GM12878 (cell line): ENCODE measurements around the gene UBE2G2. TPM values are rescaled to one million over a fixed set of nuclear protein-coding genes. Genes with fewer than 3 reads are reported as not detected.

Experiments
- ATAC-seq: fragments of 200-7000 bp; cut with Tn5 transposase; 3 replicates; pipeline ENCODE4 v1.9.1; 2020; ENCODE audit warnings: mild to moderate bottlenecking, moderate library complexity
- BruUV-seq: library from RNA; stranded (reverse); fragments of 400-500 nt; replicated peaks from 2 replicates; lab custom pipeline; 2021; lab: Mats Ljungman, UMichigan
- CTCF ChIA-PET: fragments of 300-600 bp; sonication (Branson Sonifier 250); formaldehyde crosslinking; extraction: SDS; loops from one replicate; lab custom pipeline; 2021; ENCODE audit warnings: inconsistent platforms; lab: Yijun Ruan, JAX
- POLR2A ChIA-PET: fragments of 350-600 bp; formaldehyde crosslinking; extraction: SDS; loops from one replicate; lab custom pipeline; 2021; ENCODE audit warnings: inconsistent platforms; lab: Charles Lee
- RAD21 ChIA-PET: fragments of 300-600 bp; sonication (Branson Sonifier 250); formaldehyde crosslinking; loops from one replicate; lab custom pipeline; 2023; ENCODE audit warnings: antibody characterized with exemption; ENCODE audit not compliant: unreplicated experiment; lab: Charles Lee
- SMC1A ChIA-PET: fragments of 300-600 bp; sonication (Branson Sonifier 250); formaldehyde crosslinking; loops from one replicate; lab custom pipeline; 2023; ENCODE audit not compliant: unreplicated experiment, uncharacterized antibody; lab: Charles Lee
- DNase-seq: peaks from one replicate; pipeline ENCODE4 v3.0.0-alpha.2; 2011; ENCODE audit warnings: low read depth, low spot score
- FAIRE-seq: peaks from 3 replicates; lab custom pipeline; 2011; peaks lifted over from hg19 to GRCh38; lab: Jason Lieb, UNC
- H2AFZ ChIP-seq: 2 replicates; pipeline ENCODE4 v1.6.0; 2011; ENCODE audit warnings: low read depth, low read length, control low read depth; ENCODE audit not compliant: control insufficient read depth
- H3K27ac ChIP-seq: 2 replicates; pipeline ENCODE4 v1.5.1; 2011; ENCODE audit warnings: control low read depth; ENCODE audit not compliant: control insufficient read depth, insufficient read depth
- H3K27me3 ChIP-seq, 2 experiments: replicated peaks in 1 of 2; 2 replicates each; pipeline versions ENCODE4 v1.6.0 to v1.6.1; 2011; ENCODE audit warnings: low read length in 1 of 2; ENCODE audit not compliant: control insufficient read depth in 2 of 2, insufficient read depth in 2 of 2
- H3K36me3 ChIP-seq, 2 experiments: 2 replicates each; pipeline ENCODE4 v1.5.1; 2011; ENCODE audit warnings: low read length in 1 of 2; ENCODE audit not compliant: control insufficient read depth in 2 of 2, insufficient read depth in 2 of 2
- H3K4me1 ChIP-seq: 2 replicates; pipeline ENCODE4 v1.6.1; 2011; ENCODE audit warnings: mild to moderate bottlenecking, low read length, moderate library complexity, mixed read lengths; ENCODE audit not compliant: control insufficient read depth, insufficient read depth
- H3K4me2 ChIP-seq: 2 replicates; pipeline ENCODE4 v1.6.0; 2011; ENCODE audit warnings: control low read depth; ENCODE audit not compliant: control insufficient read depth, insufficient read depth
- H3K4me3 ChIP-seq: fragments of 200-600 bp; sonication (generic); 2 replicates; pipeline ENCODE4 v1.5.1; 2016
- H3K79me2 ChIP-seq: 2 replicates; pipeline ENCODE4 v1.6.0; 2011; ENCODE audit warnings: low read length; ENCODE audit not compliant: control insufficient read depth, insufficient read depth
- H3K9ac ChIP-seq: 2 replicates; pipeline ENCODE4 v1.8.0; 2011; ENCODE audit warnings: low read length, control low read depth, mixed read lengths; ENCODE audit not compliant: control insufficient read depth, insufficient read depth
- H3K9me3 ChIP-seq: replicated peaks from 3 replicates; pipeline ENCODE4 v1.5.1; 2011; ENCODE audit warnings: mild to moderate bottlenecking, low read length; ENCODE audit not compliant: control insufficient read depth, insufficient read depth
- H4K20me1 ChIP-seq: 2 replicates; pipeline ENCODE4 v1.6.0; 2011; ENCODE audit not compliant: control insufficient read depth, insufficient read depth
- CEBPB ChIP-seq, 2 experiments: fragments of 150-350 bp in 1 of 2; IDR thresholded peaks; 2 replicates each; pipeline ENCODE4 v1.6.1; 2012 to 2014; ENCODE audit warnings: low read depth in 2 of 2, low read length in 2 of 2, borderline replicate concordance in 1 of 2, inconsistent platforms in 1 of 2
- GATAD2B ChIP-seq: fragments of 450-650 bp; conservative IDR thresholded peaks from 2 replicates; pipeline ENCODE4 v1.6.1; 2017; ENCODE audit warnings: low read depth, mild to moderate bottlenecking, moderate library complexity
- KAT2A ChIP-seq: conservative IDR thresholded peaks from 2 replicates; pipeline ENCODE4 v1.6.1; 2011; ENCODE audit warnings: low read depth, low read length; ENCODE audit not compliant: control insufficient read depth
- SIN3A ChIP-seq: IDR thresholded peaks from 2 replicates; pipeline ENCODE4 v1.6.1; 2012; ENCODE audit warnings: low read depth, low read length, improper control_type of control experiment
- WGBS: methylation state at CpG from one replicate; pipeline ENCODE4 v1.1.6; 2016; ENCODE audit warnings: low lambda C conversion rate; ENCODE audit not compliant: insufficient replicate concordance, insufficient coverage; ENCODE audit errors: missing lambda C conversion rate; 5-methylcytosine and 5-hydroxymethylcytosine counted together
- in situ Hi-C: fragments of 300-500 bp; cut with MboI; formaldehyde crosslinking; loops from 9 replicates; pipeline ENCODE4 v1.14.3; 2018; ENCODE audit warnings: mixed read lengths
- intact Hi-C: fragments of 100-400 bp; cut with micrococcal nuclease; formaldehyde crosslinking; loops from one replicate; pipeline ENCODE4 v1.14.2; 2022; ENCODE audit not compliant: unreplicated experiment
- polyA plus RNA-seq, 11 experiments: library from polyadenylated mRNA; depleted of rRNA in 4 of 11; unstranded in 6 of 11; stranded (reverse) in 5 of 11; fragments of >200 nt; fragmentation: Nextera tagmentation in 4 of 11; fragmentation: Illumina TruSeq in 1 of 11; extraction: Ambion mirVana in 4 of 11; extraction: Trizol in 1 of 11; gene quantifications; 1 replicate in 1 of 11; 2 replicates in 10 of 11; pipeline versions ENCODE4 v1.2.1 to v1.2.3, GENCODE V29; 2011 to 2016; ENCODE audit warnings: inconsistent platforms in 2 of 11, missing spikeins in 2 of 11, low read depth in 1 of 11
- total RNA-seq, 4 experiments: library from RNA; depleted of rRNA in 3 of 4; stranded (reverse); fragments of >200 nt in 3 of 4; fragmentation: Illumina TruSeq in 1 of 4; extraction: Trizol in 1 of 4; gene quantifications; 2 replicates each; pipeline versions ENCODE4 v1.2.1 to v1.2.3, GENCODE V29; 2013 to 2021
- TF ChIP-seq, protein P1 (sequence below): fragments of 450-650 bp; formaldehyde crosslinking; IDR thresholded peaks from 2 replicates; pipeline ENCODE4 v1.5.0; 2022; ENCODE audit warnings: mild to moderate bottlenecking, missing genetic modification characterization
- TF ChIP-seq, protein P2 (sequence below), 3 experiments: IDR thresholded peaks in 2 of 3; conservative IDR thresholded peaks in 1 of 3; 2 replicates each; pipeline ENCODE4 v1.5.1; 2011; ENCODE audit warnings: low read depth in 3 of 3, low read length in 3 of 3, mild to moderate bottlenecking in 3 of 3, control low read depth in 2 of 3, moderate library complexity in 2 of 3, inconsistent platforms in 1 of 3, mixed read lengths in 1 of 3; ENCODE audit not compliant: control insufficient read depth in 2 of 3, insufficient read depth in 1 of 3; ENCODE audit errors: extremely low read depth in 1 of 3

Gene UBE2G2
- total and polyA plus RNA-seq, 10 of the 15 experiments (the other 5 are each of a cell fraction or from before 2014, with no cell fraction given), result 27.0 to 139 (median 75.9) TPM

DNA sequence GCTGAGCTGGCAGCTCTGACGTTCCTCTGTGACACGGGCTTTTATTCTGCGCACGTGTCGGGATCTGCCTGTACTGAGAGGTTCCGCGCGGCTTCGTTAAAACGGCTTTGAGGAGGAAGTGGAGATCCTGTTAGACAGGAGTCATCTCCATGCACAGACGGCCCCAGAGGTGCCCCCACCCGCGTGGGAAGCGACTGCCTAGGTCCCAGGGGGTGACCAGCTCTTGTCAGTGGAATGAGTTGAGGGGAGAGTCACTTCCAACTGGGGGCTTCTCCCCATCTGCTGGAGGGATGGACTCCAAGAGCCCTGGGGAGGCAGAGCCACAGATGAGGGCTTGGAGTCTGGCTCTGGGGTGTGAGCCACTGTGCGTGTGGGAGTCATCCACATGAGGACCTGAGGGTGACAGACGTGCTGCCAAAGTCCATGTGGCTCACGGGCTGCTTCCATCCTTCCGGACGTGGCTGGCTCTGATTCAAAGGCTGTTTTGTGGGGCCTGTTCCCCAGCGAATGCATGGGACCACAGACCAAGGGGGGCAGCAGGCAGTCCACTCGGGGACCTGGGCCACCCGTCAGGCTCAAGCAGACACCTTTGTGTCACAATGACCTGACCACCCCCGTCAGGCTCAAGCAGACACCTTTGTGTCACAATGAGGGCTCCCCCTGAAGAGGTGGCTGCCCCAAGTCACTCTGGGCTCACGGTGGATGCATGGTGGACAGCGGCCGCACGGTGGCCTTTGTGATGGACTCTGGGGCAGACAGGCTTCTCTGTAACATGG lies 45.1 kb upstream of the UBE2G2 start (continued):
- TF ChIP-seq KAT2A, result no peak
- no peak for TF ChIP-seq CEBPB (IDR thresholded peaks at IDR 0.05; ENCODE audit: borderline replicate concordance in 1 of 2, low read depth in 2 of 2, low read length in 2 of 2)
- TF ChIP-seq GATAD2B, result no peak
- TF ChIP-seq, protein P1, sequence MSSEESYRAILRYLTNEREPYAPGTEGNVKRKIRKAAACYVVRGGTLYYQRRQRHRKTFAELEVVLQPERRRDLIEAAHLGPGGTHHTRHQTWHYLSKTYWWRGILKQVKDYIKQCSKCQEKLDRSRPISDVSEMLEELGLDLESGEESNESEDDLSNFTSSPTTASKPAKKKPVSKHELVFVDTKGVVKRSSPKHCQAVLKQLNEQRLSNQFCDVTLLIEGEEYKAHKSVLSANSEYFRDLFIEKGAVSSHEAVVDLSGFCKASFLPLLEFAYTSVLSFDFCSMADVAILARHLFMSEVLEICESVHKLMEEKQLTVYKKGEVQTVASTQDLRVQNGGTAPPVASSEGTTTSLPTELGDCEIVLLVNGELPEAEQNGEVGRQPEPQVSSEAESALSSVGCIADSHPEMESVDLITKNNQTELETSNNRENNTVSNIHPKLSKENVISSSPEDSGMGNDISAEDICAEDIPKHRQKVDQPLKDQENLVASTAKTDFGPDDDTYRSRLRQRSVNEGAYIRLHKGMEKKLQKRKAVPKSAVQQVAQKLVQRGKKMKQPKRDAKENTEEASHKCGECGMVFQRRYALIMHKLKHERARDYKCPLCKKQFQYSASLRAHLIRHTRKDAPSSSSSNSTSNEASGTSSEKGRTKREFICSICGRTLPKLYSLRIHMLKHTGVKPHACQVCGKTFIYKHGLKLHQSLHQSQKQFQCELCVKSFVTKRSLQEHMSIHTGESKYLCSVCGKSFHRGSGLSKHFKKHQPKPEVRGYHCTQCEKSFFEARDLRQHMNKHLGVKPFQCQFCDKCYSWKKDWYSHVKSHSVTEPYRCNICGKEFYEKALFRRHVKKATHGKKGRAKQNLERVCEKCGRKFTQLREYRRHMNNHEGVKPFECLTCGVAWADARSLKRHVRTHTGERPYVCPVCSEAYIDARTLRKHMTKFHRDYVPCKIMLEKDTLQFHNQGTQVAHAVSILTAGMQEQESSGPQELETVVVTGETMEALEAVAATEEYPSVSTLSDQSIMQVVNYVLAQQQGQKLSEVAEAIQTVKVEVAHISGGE, result no peak

DNA sequence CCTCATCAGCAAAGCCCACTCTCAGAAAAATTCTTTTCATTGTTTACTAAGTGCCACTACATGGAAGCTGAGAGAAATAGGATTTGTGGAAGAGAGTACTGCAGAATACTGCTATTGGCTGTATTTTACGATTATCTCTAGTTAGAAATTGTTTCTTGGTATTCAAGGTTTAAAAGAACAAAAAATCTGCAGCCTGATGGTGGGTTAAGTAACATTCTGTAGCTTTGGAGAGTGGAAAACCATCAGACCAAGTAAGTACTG lies 44.5 kb upstream of the UBE2G2 start:
- ChIA-PET POLR2A (no interaction called here), RAD21 (no interaction called here), CTCF (interaction anchor here (1.0 to 1.7 kb wide), 4 partner anchors 10 to 95 kb away, joined by 3 to 5 read pairs (median 3); partner anchors contain the start of gene PTTG1IP), SMC1A (interaction anchor here (0.9 kb wide), 1 partner anchor 36 kb away, joined by 3 read pairs; no protein-coding TSS in a partner anchor)
- BruUV-seq, result no TSS peak
- DNase-seq, result no peak
- ATAC-seq, result no peak
- Histone ChIP-seq H3K9me3 (no peaks in the 10 kb centered on the region), H3K36me3 (peaks cover 0 to 12% of the 10 kb centered on the region in 2 experiments; a peak in 2 of 4 replicates), H3K4me3 (peak overlapping the region; percentile 47; the same call in 1 of the 2 replicates), H3K79me2 (no peaks in the 10 kb centered on the region), H3K4me2 (peak overlapping the region; percentile 79), H2AFZ (peak overlapping the region; percentile 61), H4K20me1 (no peaks in the 10 kb centered on the region), H3K9ac (no peak overlapping the region; the same call in 1 of the 2 replicates), H3K4me1 (no peaks in the 10 kb centered on the region; the same call in 1 of the 2 replicates), H3K27me3 (no peaks in the 10 kb centered on the region; a peak in 2 of 4 replicates), H3K27ac (no peak overlapping the region)
- TF ChIP-seq, protein P2, sequence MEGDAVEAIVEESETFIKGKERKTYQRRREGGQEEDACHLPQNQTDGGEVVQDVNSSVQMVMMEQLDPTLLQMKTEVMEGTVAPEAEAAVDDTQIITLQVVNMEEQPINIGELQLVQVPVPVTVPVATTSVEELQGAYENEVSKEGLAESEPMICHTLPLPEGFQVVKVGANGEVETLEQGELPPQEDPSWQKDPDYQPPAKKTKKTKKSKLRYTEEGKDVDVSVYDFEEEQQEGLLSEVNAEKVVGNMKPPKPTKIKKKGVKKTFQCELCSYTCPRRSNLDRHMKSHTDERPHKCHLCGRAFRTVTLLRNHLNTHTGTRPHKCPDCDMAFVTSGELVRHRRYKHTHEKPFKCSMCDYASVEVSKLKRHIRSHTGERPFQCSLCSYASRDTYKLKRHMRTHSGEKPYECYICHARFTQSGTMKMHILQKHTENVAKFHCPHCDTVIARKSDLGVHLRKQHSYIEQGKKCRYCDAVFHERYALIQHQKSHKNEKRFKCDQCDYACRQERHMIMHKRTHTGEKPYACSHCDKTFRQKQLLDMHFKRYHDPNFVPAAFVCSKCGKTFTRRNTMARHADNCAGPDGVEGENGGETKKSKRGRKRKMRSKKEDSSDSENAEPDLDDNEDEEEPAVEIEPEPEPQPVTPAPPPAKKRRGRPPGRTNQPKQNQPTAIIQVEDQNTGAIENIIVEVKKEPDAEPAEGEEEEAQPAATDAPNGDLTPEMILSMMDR (IDR thresholded peaks at IDR 0.05 in 2 of 3, conservative IDR thresholded peaks at IDR 0.05 in 1 of 3; ENCODE audit: control insufficient read depth in 2 of 3, extremely low read depth in 1 of 3, insufficient read depth in 1 of 3, low read depth in 3 of 3, low read length in 3 of 3), result 0 out of 6 replicates have a peak, but pooled peaks of 1 of the 3 experiments have one; percentile 2
- no peak for TF ChIP-seq SIN3A
- WGBS, result 100% methylated on average over 1 of the region's 1 CpG
- in situ Hi-C loops, result no loop called here
- no peak for FAIRE-seq
- intact Hi-C loops, result no loop called here
